GM20431 (cell line): ENCODE data around the gene ADAR.
"Not testable (repeated sequence)": the region's sequence is repeated elsewhere in the genome, so short reads cannot be mapped to it uniquely, and the experiment has no call there.

Source experiments
- in situ Hi-C: fragments of 300-500 bp; cut with MseI, MboI; formaldehyde crosslinking; loops from one replicate; pipeline ENCODE4 v1.15.0; 2020; ENCODE audit warnings: low sequenced_read_pairs; ENCODE audit not compliant: unreplicated experiment

Gene ADAR, protein sequence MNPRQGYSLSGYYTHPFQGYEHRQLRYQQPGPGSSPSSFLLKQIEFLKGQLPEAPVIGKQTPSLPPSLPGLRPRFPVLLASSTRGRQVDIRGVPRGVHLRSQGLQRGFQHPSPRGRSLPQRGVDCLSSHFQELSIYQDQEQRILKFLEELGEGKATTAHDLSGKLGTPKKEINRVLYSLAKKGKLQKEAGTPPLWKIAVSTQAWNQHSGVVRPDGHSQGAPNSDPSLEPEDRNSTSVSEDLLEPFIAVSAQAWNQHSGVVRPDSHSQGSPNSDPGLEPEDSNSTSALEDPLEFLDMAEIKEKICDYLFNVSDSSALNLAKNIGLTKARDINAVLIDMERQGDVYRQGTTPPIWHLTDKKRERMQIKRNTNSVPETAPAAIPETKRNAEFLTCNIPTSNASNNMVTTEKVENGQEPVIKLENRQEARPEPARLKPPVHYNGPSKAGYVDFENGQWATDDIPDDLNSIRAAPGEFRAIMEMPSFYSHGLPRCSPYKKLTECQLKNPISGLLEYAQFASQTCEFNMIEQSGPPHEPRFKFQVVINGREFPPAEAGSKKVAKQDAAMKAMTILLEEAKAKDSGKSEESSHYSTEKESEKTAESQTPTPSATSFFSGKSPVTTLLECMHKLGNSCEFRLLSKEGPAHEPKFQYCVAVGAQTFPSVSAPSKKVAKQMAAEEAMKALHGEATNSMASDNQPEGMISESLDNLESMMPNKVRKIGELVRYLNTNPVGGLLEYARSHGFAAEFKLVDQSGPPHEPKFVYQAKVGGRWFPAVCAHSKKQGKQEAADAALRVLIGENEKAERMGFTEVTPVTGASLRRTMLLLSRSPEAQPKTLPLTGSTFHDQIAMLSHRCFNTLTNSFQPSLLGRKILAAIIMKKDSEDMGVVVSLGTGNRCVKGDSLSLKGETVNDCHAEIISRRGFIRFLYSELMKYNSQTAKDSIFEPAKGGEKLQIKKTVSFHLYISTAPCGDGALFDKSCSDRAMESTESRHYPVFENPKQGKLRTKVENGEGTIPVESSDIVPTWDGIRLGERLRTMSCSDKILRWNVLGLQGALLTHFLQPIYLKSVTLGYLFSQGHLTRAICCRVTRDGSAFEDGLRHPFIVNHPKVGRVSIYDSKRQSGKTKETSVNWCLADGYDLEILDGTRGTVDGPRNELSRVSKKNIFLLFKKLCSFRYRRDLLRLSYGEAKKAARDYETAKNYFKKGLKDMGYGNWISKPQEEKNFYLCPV

DNA sequence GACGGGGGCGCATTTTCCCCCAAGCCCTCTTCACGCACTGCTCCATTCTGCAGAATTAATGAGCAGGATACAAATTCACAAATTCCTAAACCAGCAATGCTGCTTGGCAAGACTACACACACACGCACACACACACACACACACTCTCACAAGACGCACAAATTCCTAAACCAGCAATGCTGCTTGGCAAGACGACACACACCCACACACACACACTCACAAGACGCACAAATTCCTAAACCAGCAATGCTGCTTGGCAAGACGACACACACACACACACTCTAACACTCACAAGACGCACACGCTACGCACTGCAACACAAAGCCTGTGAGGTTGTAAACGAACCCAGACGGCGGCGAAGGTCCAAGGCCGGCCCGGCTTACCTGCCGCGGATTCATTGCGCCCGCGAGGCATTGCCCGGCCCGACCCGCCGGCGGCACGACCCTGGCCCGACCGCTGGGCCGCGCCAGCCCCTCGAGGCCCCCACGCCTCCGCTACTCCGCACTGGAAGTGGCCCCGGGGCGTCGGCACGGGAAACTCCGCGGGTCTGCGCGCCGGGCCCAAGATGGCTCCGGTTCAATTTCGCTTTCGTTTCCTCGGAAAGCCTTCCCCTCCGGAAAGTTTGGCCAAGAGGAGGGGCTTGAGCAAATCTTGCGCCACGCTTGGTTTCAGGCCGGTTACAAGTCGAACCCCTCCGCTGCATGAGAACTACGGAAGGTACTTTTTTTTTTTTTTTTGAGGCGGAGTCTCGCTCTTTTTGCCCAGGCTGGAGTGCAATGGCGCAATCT, at the start of gene ADAR:
ADAR (minus strand) TSS at position 578 of the 788 bp plus-strand sequence; CDS start at position 398, 180 bp downstream.
- in situ Hi-C loops, result no loop called here

DNA sequence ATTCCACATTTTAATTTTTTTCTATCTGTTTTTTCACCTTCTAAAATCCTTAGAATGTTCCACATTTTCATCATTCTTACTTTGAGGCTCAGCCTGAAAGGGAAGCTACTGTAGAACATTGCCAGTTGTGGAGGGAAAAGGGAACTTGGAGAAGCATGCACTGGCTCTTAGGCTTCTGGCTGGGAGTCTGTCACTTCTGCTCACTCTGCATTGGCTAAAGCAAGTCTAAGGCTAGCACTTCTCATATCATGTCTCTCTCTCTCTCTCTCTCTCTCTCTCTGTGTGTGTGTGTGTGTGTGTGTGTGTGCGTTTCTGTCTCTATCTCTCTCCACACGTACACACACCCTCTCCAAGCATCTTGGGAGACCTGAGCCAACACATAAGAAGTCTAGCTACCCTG, 49.6 kb upstream of the ADAR start:
- in situ Hi-C loops, result no loop called here

DNA sequence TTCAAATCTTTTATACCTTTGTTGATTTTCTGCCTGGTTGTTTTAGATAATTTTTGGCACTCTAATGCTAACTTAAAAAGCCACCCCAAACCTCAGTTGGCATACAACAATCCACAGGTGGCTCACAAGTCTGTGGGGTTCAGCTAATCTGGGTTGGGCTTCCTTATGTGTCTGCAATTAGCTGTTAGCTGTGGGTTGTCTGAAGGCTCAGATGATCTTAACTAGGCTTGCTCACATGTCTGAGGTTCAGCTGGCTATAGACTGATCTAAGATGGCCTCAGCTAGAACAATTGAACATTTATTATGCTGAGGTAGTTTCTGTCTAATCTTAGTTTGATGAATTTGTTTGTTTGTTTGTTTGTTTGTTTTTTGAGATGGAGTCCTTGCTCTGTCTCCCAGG, 44.9 kb upstream of the ADAR start:
- in situ Hi-C loops, result no loop called here

DNA sequence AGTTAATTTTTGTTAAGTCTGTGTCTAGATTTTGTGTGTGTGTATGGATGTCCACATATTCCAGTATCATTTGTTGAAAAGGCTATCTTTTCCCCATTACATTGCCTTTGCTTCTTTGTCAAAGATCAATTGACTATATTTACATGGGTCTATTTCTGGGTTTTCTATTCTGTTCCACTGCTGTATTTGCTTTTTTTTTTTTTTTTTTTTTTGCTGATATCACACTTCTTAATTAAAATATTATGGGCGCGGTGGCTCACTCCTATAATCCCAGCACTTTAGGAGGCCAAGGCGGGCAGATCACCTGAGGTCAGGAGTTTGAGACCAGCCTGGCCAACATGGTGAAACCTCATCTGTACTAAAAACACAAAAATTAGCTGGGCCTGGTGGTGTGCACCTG, 36.7 kb upstream of the ADAR start:
- in situ Hi-C loops, result not testable (repeated sequence)

DNA sequence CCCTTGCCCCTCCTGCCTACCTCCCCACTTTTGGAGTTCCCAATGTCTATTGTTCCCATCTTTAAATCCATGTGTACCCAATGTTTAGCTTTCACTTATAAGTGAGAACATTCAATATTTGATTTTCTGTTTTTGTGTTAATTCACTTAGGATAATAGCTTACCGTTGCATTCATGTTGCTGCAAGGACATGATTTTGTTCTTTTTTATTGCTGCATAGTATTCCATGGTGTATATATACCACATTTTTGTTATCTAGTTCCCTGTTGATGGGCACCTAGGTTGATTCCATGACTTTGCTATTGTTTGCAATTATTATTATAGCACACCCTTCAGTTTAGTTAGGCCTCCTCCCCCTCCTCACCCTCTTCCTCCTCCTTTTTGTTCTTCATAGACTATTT, 33.5 kb upstream of the ADAR start:
- in situ Hi-C loops, result no loop called here

DNA sequence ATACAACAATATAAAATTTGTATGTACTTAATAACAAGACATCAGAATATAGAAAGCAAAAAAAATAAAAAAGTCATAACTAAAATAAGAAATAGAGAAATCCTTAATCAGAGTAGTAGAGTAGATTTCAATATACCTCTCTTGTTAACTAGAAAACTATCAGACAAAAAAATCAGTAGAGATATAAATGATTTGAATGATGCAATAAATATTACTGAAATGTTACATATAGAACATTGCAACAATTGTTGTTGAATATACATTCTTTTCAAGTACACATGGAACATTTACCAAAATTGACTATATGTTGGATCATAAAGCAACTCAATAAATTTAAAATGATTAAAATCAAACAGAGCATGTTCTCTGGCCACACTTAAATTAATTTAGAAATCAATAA, 31.9 kb upstream of the ADAR start:
- in situ Hi-C loops, result no loop called here

DNA sequence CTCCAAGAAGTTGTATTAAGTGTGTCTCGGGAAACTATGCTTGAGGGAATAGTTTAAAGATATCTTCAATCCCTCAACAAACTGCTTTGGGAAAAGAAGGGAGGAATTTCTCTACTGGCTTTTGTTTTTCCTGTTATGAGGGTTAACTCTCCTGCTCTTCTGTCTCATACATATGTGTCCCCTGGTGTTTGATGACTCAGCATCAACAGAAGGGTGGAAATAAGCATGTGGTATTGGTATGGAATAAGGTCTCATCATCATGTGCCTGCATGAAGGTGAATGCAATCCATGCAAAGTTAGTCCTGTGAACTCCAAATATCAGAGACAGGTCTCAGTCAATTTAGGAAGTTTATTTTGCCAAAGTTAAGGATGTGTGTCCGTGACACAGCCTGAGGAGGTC, 27.2 kb upstream of the ADAR start:
- in situ Hi-C loops, result no loop called here

DNA sequence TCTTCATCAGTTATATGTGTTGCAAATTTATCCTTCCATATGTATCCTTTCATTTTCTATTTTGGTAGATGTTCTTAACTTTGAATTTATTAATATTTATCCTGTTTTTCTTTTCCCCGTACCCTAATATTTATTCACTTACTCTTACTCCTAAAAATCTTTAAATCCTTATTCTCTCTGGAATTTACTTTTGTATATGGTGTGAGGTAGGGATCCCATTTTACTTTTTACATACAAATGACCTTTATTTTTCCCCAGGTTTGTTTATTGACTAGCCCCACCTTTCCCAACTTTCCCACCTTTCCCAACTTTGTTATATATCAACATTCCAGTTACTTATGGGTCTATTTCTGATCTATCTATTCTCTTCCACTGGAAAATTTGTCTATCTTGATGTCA, 21.7 kb upstream of the ADAR start:
- in situ Hi-C loops, result no loop called here

DNA sequence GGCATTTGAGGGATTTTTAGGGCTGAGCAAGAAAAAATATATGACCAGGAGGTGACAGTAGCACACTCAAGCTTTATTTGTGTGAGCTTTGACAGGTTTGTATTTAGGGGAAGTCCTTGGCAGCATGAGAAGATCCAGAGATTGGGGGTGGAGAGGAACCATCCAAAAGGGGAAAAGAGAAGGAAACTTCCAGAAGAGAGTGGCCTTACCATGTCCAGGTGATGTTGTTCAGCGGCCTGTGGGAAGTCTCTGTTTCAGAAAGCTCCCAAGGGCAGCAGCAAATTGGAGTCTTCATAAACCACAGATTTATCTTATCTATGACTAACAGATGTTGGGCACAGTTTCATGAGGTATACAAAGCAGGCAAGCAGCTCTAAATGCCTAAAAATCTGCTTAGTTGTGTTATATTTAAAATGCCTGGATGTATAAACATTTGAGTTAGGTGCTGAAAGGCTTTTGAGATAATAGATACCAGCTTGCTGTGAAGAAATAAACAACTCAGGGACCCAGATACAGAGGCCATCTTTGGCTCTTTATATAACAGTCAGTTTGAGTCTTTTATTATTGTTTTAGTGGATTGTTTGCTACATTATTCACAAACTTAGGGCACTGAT, 21.2 kb upstream of the ADAR start:
- in situ Hi-C loops, result no loop called here

DNA sequence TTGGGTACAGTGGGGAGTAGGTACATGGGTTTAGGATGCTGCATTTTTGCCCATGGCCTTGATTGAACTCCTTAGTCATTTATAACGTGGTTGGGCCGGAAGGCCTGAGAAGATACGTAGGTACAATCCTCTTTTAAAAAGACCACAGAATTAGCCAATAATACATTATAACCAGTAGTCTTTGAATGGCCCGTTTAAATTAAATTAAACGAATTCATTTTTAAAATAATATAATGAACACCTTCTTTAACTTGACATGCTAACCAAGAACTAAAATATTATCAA, 20.1 kb upstream of the ADAR start:
- in situ Hi-C loops, result no loop called here

DNA sequence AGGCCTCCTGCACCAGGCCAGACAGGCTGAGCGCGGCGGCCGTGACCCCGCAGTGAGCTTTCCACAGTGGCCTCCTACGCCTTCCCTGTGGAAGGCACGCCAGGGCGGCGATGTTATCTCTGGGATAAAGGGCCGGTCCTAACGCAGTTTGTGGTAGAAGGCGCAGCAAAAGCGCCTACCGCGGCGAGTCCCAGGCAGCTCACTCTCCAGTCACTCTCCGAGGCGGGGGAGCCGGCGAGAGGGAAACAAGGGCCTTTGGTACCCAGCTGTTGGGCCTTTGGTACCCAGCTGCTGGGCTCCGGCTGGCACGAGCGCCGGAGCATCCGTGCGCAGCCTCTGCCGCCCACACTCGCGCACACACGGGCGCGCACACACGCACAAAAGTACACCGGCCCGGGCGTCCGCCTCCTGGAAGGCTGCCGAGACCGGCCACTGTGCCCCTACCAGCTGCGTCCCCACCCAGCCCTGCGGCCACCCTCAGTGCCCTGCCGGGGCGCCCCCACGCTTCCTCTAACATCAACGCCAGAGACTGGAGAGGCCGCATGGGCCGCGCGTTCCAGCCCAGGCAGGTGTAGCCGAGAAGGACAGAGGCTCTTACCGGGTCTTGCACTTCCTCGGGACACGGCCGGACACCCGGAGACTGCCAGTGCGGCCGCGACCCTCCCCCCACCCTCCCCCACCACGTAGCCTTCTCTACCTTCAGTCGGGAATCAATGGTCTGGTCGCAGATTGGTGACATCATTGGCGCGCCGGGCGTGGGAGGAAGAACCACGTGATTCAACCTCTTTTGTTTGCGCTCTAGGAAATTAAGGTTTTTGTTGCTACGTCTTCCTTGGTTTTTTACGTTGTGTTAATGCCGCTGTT, 19.5 kb upstream of the ADAR start:
- in situ Hi-C loops, result no loop called here

DNA sequence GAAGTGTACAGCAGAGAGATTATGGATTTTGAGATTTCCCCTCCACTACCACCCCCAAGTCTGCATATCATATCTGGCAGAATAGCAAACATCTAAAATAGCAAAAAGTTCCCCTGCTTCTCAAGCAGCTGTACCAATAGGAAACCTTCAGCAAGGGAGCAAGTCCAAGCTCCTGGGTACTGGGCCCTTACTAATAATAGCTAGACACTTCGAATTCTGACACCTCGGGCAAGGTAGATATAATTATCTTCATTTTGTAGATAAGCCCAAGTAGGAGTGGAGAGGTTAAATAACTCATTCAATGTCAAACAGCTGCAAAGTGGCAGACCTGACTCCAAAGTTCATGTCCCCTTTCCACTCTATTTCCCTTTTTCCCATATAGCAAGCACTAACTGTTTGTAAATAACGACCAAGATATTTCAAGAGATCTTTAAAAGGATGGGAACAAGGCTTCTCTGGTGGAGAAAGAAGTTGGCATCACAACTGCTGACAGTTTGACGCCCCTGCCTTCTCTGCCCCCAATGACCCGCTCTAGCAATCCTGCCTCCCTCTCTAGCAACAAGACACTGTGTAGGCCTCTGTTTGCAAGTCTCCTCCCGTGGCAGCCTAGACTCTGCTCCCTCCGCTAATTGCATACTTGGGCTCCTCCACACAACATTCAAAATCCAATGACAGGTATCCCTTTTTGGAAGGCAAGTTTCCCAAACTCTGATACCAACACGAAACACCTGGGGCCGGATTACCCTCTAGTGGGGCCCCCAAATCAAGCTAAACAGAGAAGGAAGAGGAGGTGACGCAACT, 18.7 kb upstream of the ADAR start:
- in situ Hi-C loops, result no loop called here

DNA sequence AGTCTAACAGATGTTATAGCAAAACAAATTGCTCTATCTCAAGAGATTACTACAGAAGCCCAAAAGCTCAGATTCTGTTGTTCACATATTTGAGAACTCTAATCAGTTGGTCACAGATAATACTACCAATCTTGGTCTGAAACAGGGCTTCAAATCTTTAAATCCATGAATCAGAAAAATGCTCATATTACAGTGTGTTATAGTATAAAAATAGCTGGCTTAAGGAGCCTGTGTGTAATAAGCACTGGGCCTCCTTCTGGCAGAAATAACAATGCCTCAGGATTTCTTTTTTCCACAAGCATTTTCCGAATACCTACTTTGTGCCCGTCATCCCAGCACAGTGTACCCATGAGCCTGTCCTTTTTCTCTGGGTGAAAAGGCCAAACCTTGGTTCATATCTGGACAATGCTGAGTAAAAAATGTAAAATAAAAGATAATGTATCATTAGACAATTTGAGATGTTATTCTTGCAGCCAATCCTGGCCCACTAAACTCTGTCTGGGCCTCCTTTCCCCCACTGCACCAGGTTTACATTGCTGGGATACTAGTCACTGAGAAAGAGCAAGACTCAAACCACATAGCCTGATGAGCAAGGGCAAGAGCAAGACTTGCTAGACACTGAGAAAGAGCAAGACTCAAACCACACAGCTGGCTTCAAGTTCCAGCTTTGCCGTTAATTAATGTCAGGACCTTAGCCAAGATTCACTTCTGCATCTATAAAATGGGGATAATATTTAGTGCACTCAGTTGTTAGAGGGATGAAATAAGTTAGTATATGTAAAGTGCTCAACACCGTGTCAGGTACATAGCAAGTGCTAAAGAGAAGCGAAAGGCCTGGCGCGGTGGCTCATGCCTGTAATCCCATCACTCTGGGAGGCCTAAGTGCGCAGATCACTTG, 17.0 kb upstream of the ADAR start:
- in situ Hi-C loops, result no loop called here

DNA sequence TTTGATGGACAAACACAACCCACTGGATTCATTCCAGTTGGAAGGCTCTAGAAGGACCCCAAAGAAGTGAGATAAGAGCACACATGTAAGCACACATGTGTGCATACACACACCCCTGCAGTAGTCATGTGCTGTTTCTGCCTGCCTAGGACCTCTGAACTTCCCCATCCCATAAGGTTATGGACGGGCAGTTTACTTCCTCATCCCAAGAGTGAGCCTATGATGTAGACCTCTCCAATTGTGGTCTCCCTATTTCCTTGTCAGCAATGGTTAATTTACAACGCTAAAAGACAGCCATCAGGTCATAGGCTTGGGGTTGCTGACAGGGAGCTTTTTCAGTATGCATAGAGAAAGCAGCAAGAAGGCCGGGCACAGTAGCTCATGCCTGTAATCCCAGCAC, 15.4 kb upstream of the ADAR start:
- in situ Hi-C loops, result no loop called here

DNA sequence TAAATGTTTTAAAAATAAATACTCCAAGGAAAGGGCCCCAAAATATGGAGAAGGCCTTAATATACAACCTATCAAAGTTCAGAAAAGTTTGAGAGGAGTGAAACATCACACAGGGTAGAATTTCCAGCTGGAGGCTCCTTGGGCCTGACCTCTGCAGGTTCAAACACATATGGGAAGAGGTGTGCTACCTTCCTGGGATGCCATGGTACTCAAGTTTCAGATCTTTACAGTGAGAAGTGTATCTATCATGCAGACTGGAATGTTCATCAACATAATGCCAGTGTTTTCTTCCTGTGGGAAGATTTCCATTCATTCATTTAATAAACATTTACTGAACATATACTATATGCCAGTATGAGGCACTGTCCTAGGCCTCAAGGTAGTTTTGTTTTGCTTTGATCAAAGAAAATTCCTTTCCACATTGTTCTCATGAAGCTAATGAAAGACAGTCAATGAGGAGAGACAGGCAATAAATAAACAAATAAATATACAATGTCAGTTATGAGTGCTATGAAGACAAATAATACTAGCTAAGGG, 14.6 kb upstream of the ADAR start:
- in situ Hi-C loops, result no loop called here

DNA sequence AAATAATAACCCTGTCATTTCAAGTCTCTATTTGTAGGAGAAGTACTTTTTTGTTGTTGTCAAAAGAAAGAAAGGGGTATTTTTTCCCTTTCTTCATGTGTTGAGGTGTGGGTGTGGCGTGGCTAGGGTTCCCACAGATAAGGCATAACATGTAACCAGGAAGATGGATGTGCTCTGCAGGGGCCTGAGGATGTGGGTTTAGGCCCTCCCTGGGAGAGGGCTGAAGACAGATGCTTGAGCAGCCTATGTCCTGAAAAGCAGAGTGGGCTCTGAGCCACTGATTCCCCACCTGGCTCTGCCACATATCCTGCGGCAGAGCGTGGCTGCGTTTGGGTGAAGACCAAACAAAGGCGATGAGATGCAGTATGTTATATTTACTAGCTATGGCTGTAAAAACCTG, 13.9 kb upstream of the ADAR start:
- in situ Hi-C loops, result no loop called here

DNA sequence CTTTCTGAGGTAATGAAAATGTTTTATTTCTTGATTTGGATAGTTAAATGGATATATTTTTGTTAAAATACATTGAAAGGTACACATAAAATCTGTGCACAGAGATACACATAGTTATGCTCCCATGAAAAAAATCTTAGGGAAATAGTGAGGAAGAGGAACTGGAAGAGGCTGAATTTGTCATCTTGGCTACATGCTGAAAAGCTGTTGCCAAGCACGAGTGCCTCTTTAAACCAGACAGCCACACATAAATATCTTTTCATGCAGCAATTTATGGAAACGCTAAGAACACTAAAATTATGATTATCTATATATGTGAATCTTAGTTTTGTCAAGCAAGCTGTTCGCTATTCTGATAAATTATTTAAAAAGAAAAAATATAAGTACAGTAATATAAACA, 12.8 kb upstream of the ADAR start:
- in situ Hi-C loops, result no loop called here
